GM18526 (cell line): Measurements from ENCODE around the gene SCD.

Experiments used
- POLR2A ChIP-seq: IDR thresholded peaks from 3 replicates; pipeline ENCODE4 v1.6.1; 2011; ENCODE audit not compliant: insufficient read length; ENCODE audit errors: extremely low read depth

Gene SCD

DNA sequence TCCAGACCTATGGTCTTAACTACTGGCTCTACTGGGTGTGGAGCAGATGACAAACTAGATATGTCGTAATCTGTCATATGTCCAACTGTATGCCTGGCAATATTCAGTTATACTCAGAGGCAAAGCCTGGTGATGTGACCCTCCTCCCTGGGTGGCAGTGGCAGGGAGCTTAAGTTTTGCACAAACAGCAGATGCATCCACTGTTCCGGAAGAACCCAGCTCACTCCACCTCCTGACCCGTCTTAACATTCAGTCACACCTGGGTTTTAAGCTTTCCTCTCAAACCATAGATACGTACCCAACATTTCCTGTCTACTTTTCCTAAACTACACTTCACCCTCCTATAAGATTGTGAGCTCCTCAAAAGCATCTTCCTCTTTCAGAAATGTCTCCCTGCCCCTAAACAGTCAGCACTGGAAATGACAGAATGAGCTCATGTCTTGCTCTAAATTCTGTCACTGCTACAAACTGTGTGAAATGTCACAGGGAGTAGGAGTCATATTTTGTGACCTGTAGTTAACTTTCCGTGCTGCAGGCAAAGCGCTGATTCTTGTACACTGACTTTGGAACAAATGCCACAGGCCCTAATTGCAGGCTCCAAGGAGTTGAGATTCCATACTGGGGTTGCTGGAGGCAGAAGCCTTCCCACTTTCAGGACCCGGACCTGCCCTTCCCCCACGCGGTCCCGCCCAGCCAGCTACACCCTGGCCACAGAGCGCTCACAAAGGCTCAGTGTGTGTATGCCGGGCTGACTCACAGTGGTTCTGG is 23.9 kb downstream of the SCD start:
- no peak for TF ChIP-seq POLR2A

DNA sequence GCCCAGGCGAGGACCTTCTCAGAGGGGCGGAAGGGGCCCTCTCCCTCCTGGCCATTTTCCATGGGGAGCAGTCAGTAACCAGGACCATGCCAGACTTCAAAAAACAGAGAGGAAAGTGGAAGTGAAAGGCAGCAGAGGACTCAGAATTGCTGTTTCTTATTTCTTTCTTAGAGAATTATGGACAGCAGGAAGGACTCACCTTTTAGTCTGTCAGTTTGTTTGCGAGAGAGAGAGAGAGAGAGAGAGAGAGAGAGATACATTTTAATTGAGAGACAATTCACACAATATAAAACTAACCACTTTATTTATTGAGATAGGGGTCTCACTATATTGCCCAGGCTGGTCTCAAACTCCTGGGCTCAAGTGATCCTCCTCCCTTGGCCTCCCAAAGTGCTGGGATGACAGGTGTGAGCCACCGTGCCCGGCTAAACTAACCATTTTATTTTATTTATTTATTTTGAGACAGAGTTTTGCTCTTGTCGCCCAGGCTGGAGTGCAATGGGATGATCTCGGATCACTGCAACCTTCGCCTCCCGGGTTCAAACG is 24.5 kb downstream of the SCD start:
- TF ChIP-seq POLR2A = no peak

DNA sequence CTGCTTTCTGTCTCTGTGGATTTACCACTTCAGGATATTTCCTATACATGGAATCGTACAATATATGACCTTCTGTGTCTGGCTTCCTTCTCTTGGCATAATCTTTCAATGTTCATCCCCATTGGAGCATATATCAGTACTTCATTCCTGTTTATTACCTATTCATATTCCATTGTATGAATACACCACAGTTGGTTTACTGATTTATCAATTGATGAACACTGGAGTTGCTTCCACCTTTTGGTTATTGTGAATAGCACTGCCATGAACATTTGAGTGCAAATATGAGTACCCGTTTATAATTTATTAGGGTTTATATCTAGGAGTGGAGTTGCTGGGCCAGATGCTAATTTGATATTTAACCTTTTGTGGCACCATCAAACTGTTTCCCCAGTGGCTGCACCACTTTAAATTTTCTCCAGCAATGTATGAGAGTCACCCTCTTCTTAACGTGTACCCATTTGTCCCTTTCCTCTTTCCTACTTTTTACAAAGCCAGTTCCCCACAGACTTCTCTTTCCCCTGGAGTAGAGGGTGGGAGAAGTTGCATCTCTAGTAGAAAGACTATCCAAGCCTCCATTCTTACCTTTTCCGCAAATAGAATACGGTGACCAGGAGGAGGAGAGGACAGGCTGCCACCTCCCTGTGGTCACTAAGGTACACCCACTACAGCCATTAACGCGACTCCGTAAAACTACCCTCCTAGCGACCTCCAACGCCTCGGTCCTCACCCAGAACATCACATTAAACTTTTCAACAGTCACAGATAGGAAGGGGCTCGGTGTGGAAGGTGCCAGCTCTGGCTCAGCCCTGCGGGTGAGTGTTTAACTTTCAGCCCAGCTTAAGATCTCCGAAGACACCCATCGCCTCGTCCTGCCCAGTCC is 25.6 kb downstream of the SCD start:
- TF ChIP-seq POLR2A = no peak

DNA sequence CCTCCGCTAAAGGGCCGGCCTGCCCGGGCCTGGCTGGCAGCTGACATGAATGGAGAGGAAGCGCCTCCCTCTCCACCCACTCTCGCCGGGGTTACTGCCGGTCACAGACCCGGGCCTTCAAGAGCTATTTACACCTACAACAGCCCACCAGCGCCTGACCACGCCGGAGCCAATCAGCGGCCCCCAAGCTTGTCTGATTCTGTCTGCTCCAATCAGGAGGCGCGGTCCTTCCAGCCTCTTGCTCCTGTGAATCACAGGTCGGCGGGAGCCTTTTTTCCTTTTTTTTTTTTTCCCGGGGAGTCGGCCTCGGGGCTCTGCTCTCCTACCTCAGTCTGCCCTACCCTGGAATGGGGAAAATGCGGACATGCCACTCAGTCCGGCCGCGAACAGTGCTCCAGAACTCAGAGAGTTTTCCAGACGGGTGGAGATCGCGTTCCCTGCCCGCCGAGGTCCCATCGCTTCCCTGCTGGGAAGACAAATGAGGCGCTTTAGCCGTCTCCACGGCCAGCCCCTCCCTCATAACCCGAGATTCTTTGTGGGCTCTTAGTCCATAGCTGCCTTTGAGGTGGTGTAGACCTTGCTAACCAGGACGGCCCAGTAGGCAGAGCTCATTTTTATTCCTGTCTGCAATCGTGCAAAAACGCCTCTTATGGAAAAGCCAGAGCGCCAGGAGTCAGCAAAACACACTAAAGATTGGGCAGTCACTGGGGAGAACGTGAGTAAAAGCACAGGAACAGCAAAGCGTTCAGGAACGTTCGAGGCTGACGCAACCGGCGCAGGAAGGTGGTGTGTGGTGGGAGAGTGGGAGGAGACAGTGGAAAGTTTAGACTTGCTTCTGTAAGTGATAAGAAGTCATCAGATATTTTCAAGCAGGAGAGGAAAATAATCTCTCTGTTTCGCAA is 26.5 kb downstream of the SCD start:
- TF ChIP-seq POLR2A = peak; percentile 58

DNA sequence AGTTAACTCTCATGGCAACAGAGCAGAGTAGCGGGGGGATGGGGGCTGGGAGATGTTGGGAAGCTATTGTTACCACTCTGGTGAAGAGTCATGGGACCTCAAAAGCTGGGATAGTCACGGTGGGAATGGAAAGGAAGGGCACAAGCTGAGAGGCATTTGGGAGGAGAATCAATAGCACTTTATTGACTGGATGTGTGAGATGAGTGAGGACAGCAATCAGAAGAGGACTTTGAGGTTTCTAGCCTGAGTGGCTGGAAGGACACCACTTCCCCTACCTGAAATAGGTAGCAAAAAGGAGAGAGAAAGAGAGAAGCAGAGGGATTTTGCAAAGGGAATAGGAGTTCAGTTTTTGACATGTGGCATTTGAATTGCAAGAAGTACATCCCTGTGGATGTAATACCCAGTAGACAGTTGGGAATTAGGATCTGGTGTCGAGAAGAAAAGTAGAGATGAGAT is 27.2 kb downstream of the SCD start:
- TF ChIP-seq POLR2A = no peak

DNA sequence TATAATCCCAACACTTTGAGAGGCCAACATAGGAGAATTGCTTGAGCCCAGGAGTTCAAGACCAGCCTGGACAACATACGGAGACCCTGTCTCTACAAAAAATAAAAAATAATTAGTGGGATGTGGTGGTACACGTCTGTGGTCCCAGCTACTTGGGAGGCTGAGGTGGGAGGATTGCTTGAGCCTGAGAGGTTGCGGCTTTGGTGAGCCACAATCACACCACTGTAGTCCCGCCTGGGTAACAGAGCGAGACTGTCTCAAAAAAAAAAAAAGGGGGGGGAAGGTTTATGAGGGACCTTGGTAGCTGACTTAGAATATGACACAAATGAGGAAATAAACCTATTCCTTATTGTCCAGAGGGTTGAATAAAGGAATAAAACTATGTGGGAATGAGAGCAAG is 30.8 kb downstream of the SCD start:
- TF ChIP-seq POLR2A = no peak

DNA sequence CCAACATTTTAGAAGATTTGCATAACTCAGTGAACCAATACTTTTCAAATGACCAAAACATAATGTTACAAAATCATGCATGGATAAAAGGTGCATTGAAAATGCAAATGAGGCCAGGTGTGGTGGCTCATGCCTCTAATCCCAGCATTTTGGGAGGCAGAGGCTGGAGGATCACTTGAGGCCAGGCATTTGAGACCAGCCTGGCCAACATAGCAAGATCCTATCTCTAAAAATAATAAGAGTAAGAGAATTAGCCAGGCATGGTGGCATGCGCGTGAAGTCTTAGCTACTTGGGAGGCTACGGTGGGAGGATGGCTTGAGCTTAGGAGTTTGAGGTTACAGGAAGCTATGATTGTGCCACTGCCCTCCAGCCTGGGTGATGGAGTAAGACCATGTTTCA is 33.4 kb downstream of the SCD start:
- no peak for TF ChIP-seq POLR2A

DNA sequence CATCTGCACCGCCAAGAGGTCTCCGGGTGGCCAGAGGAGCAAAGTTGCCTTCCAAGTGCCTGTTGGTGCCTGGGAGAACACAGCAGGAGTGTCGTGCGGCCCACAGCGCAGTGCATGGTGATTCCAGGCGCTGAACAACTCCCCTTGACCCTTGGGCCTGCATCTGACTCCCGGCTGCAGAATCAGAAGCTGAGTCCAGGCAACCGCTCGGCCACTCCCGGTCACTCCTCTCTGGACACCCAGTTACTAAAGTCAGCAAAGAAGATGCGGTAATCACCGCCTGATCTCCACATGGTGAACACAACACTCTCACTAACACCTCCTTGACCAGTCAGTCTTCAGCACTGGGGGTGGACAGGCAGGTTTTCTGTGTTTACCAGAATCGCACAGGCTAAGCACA is 35.5 kb downstream of the SCD start:
- TF ChIP-seq POLR2A = no peak

DNA sequence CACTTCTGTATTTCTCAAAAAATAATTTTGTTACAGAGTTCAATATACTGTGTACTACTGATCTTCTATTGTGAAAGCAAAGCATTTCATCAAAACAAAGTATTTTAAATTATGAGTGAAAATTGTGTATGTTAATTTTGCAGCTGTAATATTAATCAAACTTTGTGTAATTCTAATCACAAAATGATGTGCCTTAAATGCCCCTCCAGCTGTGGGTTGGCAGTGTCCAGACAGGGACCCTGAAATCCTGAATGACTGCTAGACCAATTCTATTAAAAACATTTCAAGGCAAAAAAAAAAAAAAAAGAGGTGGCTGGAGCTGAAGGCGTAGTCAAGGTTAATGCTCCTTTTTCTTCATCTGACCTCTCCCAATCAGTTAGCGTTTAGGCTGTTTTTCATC is 36.2 kb downstream of the SCD start:
- TF ChIP-seq POLR2A = no peak

DNA sequence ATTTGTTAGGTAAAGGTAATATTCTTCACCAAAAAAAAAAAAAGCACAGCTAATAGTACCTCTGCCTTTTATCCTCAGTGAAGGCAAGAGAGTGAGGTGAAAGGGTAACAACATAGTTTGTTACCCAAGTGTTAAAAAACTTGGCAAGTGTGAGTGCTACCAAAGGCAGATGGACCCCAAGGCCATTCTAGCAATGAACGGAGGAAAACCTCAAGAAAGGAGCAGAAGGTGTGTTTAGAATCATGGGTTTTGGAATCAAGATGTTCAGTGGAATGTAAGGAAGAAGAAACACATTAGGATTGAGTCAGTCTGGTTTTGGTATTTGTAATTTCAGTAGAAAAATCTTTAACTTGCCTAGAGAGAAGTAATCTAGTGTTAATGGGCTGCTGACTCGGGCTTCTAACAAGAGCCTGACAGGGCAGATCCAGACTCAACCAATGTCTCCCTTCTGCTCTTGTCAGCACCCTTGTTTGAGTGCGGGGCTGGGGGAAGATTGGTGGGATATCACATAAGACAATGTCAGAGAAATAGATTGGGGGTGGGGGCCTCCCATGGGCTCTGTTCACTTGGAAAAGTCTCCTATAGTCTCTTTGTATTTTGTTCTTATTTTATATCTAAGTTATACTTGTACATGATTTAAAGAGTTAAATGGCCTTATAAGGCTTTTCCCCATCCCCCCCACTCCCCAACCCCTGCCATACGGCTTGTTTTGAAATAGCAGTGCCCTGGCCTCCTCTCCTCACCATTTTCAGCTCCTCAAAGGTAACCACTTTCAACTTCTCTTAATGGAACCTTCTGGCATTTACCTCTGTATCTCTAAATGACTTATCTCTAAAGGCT is 44.4 kb downstream of the SCD start:
- TF ChIP-seq POLR2A = no peak

DNA sequence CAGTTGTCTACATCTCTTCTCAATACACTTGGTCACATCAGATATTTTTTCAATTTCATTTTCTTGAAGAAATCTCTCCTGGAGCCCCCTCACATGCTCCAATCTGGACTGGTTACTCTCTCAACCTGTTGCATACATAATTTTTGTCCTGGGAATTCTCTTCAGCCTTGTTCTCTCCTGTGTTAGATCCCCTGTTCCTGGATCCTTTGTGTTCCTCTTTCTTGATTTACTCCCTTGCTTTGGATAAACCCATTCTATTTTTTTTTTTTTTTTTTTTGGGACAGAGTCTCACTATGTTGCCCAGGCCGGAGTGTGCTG is 45.6 kb downstream of the SCD start:
- no peak for TF ChIP-seq POLR2A

DNA sequence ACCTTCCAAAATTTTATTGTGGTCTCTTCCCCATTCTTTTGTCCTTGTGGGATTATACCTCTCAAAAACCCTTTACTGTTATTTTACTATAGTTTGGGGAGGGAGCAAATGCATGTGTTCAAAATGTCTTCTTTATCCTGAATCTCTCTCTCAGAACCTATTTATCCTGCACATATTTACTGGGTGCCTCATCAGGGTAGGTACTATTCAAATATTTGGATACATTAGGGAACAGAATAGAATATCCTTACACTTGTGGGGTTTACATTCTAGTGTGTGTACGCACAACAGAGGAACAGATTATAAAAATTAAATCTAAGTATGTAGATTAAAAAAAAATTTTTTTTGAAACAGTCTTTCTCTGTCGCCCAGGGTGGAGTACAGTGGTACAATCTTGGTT is 48.6 kb downstream of the SCD start:
- no peak for TF ChIP-seq POLR2A

DNA sequence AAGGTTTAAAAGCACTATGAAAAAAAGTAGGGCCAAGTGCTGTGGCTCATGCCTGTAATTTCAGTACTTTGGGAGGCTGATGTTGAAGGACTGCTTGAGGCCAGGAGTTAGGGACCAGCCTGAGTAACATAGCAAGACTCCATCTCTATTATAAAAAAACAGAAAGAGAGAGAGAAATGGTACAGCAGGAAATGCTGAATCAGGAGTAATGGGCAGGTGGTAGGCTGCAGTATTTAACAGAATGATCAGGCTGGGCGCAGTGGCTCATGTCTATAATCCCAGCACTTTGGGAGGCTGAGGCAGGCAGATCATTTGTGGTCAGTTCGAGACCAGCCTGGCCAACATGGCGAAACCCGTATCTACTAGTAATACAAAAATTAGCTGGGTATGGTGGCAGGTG is 49.6 kb downstream of the SCD start:
- no peak for TF ChIP-seq POLR2A

DNA sequence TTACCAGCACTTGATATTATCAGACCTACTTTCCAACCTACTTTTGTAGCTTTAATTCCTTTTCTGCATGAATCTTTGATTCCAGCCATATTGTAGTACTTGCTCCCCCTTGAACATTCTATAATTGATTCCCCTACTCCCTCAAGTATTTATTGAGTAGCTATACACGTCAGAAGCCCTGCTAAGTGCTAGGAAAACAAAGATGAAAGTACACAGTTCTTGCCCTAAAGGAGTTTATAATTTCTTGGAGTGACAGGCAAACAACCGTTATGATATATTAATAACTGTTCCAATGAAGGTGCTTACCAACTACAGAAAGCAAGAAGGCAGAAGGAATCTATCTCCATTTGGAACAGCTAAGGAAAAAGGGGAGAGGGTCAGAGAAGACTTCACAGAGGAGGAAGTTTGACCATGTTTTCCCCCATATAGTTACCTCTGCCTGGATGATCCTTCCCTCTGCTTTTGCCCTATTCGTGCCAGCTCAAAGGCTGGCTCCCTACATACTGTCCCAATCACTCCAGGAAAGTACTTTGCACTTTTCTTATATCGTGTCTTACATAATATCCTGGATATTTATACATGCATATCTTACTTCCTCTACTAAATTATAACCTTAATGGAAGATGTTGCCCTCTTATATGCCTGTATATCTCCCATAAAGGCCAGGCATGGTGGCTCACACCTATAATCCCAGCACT is 54.7 kb downstream of the SCD start:
- TF ChIP-seq POLR2A = no peak
